Measurements from ENCODE around the gene ARAP1.

ARAP1 gene

GRCh38 chr11:72779495-72780128 lies 27.4 kb upstream of the ARAP1 start:
- no peak for DNase-seq

DNA sequence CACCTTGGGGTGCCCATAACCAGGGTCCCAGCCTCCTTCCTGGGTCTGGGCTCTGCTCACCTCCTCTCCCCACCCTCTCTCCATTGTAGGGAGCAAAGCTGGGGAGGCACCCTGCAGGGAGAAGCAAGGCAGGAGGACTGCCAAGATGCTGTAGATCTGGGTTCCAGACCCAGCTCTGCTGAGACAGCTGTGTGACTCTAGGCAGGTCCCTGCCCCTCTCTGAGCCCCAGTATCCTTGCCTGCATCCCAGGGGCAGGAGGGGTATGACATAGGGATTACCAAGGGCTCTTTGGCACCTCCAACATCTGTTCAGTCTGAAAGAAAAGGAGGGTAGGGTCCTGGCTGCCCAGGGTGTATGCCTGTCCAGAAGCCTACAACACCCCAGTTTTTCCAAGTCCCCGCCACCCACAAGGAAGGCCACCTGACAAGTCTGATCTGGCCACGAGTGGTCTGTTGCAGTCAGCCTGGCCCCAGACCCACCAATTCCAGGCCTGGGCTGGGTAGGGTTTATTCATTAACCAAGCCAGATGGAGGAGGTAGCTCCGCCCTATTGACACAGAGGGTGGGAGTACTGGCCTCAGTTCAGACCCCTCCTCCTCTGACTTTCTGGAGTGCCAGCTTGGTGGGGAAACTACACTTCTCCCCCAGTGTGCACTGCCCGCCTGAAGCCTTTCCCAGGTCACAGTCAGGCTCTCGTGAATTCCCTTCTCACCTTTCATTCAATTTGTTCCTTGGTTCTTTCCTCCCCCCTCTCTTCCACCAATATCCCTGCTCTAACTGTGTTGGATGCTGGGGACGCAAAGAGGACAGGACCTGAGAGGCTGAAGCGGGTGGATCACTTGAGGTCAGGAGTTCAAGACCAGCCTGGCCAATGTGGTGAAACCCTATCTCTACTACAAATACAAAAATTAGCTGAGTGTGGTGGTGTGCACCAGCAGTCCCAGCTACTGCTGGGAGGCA lies 26.6 kb upstream of the ARAP1 start:
- no peak for DNase-seq

GRCh38 chr11:72777755-72778278 lies 25.6 kb upstream of the ARAP1 start:
- no peak for DNase-seq

DNA sequence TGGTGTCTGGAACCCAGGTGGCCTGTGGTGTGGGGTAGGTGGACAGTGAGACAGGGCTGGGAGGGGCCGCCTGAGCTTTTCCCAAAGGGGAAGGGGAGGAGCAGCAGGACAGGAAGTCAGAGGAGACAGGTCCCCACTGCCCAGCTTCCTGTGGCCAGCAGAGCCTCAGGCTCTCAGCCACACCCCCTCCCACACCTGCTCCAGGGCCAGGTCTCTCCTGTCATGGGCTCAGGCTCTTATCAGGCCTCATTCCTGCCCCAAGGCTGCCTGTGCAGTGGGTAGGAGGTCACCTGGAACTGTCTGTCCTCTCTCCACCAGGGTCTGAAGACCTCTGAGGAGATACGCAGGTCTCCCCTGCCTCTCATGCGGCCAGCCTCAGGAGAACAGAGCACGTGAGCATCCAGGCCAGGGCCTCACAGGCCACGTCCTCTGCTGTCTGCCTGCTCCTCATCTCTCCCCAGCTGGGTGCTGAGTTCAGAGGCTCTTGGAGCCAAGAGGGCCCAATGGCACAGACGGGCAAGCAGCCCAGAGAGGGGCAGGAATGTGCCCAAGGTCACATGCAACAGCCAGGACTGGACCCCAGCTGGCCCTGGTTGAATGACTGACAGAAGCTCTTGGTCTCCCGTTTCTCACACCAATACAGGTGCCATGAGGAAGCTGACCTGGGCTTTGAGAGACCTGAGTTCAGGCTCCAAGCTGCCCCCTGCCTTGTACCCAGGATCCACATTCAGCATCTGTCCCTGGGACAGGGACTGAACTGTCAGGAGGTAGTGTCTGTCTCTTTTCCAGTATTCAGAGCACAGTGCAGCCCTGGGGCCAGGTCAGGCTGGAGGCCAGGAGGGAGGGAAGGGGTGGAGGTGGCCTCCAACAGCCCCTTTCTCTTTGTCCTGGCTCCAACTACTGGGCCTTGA lies 24.9 kb upstream of the ARAP1 start:
- no peak for DNase-seq

DNA sequence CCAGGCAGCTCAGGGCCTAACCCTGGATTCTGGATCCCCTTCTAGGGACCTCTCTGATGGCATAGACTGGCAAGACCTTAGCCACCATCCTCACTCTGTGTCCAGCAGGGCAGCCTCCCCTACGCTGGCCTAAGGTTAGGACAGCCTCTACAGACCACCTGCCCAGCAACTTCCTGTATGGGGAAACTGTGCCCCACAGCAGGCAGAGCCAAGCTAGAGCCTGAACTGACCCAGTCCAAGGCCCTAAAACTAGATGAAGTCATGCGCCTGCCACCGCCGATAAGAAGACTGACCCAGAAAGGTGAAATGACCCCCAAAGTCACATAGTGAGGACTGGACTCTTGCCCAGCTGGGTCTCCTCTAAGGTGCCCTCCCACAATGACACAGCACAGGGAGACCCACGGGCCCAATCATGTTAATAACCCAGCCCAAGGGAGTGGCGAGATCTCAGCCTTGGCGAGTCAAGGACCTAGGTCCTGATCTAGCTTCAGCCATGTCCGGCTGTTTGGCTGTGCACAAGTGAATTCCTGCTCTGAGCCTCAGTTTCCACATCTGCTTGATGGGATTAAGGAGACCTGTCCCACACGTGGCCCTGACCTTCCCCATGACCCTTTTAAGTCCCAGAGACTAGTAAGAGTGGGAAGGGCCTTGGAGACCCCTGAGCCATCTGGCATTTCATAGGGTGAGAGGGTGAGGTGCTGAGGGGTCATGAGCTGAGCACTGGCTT lies 24.1 kb upstream of the ARAP1 start:
- no peak for DNase-seq

DNA sequence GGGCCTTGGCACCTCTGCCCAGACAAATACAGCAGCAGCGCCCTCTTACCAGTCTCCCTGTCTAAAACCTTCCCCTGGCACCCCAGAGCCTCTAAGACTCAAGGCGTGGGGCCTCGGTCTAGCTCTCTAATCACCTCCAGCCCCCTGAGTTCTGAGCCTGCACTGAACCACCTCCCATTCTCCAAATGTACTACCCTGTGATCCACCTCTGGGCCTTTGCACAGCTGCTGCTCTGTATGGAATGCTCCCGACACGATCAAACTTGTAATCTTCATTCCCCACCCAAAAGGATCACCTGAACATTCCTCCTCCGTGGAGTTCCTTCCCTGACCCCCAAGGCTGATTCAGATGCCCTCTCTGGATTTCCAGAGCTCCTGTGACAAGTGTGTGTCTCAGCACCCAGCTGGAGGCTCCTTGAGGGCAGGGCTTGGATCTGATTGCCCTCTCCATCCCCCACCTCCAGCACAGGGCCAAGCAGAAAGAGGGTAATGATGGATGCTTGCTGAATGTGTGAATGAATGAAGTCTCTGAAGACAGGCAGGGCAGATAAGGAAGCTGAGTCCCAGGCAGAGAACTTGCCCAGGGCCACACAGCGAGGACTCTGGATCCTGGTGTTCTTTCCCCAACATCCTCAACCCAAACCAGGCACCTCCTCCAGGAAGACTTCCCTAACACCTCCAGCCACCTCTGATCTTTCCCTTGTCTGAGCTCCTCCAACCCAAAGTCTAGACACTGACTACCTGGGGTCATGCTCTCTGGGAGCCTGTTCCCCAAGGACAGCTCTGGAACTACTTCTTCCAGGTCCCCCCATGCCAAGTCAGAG lies 23.3 kb upstream of the ARAP1 start:
- no peak for DNase-seq

- DNase-seq: no peak
Measured at GRCh38 chr11:72774499-72774898, 22.3 kb upstream of the ARAP1 start.

GRCh38 chr11:72773696-72774095 lies 21.5 kb upstream of the ARAP1 start:
- DNase-seq: no peak

GRCh38 chr11:72773291-72773690 lies 21.1 kb upstream of the ARAP1 start:
- no peak for DNase-seq

- DNase-seq: no peak
Measured at GRCh38 chr11:72772059-72772458, 19.9 kb upstream of the ARAP1 start.

- DNase-seq: no peak
Measured at GRCh38 chr11:72771507-72771906, 19.3 kb upstream of the ARAP1 start.

- no peak for DNase-seq
Measured at GRCh38 chr11:72770799-72771198, 18.6 kb upstream of the ARAP1 start.

DNA sequence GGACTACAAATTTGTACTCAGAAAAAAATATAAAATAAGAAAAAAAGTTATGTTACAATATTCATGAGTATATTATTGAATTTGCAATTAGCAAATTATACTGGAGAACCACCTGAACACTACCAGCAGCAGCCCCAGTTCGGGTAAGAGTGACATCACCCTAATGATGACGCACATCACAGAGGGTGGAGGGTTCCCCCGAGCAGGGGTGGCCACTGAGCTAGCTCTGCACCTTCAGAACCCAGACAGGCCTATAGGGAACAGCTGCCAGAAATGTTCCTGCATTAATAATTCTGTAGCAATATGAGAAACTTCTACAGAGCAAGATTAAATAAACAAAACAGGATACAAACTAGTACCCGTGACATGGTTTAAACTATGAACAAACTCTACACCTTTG lies 17.5 kb upstream of the ARAP1 start:
- DNase-seq: no peak

DNA sequence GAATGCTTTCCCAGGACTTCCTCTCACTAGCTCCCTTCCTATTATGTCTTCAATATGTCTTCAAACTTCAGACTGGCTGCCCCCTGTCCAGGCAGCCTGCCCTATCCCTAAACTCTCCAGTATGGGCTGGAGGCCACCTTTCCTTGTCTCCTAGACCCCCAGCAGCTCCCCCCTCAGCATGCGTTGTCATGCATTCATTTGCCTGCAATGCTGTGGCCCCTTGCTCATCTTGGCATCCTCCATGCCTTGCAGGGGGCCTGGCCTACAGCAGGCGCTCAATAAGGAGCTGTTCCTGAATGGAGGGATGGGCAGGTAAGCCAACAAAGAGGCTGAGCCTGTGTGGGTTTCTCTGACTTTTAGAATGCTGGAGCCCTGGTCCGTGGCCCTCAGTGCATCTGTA lies 16.4 kb upstream of the ARAP1 start:
- no peak for DNase-seq

GRCh38 chr11:72767203-72768062 lies 15.2 kb upstream of the ARAP1 start:
- DNase-seq: no peak

DNA sequence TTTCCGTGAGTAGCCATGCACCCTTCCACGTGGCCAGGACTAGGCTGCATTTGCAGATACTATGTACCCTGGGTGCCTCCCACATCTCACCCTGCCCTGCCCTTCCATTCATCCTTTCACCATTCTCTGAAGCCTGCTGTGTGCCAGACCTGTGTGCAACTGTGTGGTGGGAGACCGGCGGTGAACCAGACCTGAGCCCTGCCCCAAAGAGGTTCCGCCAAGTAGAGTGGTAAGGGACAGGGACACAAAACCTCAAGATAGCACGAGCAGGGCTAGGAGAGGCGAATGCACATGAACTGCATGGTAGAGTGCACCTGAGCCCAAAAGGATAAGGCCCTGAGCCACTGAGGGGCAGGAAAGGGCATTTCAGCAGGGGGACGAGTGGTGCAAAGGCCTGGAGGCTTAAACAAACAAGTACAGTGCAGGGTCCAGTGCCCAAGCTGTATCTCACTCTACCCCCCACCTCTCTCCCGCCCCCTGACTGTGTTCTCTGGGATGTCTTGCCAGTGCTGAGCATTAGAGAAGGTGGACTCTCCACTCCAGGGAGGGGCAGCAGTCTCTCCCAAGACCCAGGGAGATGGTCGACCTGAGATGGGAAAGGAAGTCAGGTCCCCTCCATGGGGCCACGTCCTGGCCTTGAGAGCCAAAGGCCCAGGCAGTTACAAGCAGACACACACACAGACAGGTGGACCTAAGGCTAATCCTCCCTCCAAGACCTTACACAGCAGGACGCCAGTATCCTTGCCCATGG lies 14.1 kb upstream of the ARAP1 start:
- DNase-seq: no peak

DNA sequence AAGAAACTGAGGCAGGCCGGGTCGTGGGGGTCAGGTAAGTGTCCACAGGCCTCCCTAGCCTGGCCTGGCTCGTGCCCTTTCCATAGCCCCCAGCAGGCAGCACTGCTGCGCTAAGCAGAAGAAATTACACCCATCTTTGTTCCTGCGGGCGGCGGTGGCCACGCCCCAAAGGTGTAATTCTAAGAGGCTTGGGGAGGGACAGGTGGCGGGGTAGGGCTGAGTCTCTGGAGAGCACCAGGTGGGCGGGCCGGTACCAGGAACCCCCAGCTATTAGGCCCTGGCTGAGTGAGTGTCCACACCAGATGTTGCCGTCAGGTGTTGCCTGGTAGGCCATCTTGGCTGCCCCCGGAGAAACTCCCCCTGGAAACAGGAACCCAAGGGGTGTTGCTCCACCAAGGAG lies 12.3 kb upstream of the ARAP1 start:
- DNase-seq: peak; percentile 66

DNA sequence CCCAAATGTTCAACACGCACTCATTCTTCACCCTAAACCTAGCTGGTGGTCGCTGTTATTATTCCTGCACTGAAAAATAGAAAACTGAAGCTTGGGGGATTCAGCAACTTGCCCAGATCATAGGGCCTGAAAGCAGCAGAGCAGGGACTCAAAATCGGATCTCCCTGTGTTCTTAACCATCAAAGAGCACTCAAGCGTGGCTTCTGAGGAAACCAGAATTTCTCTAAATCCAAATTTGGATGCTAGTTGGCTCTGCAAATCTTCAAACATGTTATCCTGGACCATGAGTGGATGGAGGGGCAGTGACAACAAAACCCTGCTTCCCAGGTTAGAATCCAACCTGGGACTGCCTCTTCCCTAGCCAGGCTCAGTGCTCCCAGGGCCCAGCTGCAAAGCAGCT lies 11.6 kb upstream of the ARAP1 start:
- DNase-seq: no peak

DNA sequence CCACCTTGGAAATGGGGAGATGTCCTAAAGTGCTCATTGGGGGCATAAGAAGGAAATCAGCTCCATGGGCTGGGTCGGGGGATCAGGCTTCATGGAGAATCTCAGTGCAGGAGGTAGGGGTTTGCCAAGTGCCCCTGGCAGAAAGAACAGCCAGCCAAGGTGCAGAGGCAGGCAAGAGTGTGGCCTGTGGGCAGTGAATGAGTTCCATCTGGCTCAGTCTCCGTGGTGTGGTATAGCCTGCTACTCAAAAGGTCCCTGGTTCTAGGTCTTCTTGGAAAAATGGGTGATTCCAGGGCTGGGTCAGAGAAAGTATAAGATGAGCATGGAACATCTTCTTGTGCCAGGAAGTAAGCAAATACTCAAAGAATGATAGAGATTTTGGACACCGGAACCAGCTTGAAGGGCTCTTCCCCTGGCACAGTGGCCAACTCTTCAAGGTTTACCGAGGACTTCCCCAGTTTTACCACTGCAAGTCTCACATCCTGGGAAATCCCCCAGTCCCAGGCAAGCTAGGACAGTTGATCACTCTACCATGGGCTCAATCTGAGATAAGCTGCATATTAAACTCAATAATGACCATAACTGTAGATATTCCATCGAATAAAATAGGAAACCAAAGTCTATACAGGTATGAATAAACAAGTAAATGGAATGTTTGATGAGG lies 10.6 kb upstream of the ARAP1 start:
- no peak for DNase-seq
